ENCODE data around the gene CRIM1.

CRIM1 gene

DNA sequence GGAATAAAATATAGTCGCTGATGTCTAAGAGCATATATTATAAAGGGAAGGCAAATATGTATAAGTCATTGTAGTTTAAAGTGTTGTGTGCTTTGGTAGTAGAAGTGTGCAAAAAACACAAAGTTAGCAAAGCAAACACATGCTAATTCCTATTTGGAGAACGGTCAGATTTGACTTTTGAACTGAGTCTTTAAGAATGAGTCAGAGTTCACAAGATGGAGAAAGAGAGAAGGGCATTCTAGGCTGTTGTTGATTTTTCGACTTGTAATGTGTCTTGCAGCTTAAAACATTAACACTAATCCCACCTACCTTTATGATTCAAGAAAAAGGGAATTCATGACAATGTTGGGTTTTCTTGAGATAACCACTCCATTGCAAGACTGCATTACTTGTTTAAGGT, 98.1 kb downstream of the CRIM1 start:
- DNase-seq (ENCODE audit: low read depth in 2 of 2), result no peak

DNA sequence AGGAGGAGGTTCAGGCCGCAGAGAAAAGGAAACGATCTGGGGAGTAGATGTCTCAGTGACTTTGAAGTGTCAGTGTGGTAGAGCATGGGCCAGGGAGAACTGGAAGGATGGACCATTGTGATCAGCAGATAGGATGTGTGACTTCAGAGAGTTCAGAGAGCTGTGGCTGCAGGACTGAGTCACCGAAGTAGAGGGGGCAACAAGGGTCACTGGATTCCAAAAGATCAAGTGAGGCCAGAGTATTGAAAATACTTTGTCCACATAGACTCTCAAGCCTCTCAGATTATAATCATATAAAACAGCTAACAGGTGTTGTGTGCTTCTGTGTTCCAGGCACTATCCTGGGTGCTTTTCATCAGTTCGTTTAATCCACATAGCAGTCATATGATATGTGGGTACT, 99.4 kb downstream of the CRIM1 start:
- DNase-seq (ENCODE audit: low read depth in 2 of 2), result no peak

DNA sequence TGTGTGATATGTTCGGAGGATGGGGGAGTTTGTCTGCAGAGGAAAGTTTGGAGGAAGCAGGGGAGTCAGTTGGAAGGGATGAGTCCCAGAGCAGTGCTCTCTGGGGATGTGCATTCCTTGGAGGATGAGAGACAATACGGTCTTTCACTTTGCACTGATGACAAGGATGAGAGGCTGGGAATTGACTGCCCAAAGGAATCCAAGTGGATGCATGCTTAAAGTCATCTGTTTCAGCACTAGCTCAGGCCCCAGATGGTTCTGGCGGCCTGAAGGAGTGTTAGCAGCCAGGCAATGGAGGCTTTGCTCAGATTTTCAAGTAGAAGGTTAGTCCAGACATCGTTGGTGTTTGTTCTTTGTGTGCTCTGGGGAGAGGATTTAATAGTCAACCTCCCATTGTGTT, 100.2 kb downstream of the CRIM1 start:
- no peak for DNase-seq (ENCODE audit: low read depth in 2 of 2)

DNA sequence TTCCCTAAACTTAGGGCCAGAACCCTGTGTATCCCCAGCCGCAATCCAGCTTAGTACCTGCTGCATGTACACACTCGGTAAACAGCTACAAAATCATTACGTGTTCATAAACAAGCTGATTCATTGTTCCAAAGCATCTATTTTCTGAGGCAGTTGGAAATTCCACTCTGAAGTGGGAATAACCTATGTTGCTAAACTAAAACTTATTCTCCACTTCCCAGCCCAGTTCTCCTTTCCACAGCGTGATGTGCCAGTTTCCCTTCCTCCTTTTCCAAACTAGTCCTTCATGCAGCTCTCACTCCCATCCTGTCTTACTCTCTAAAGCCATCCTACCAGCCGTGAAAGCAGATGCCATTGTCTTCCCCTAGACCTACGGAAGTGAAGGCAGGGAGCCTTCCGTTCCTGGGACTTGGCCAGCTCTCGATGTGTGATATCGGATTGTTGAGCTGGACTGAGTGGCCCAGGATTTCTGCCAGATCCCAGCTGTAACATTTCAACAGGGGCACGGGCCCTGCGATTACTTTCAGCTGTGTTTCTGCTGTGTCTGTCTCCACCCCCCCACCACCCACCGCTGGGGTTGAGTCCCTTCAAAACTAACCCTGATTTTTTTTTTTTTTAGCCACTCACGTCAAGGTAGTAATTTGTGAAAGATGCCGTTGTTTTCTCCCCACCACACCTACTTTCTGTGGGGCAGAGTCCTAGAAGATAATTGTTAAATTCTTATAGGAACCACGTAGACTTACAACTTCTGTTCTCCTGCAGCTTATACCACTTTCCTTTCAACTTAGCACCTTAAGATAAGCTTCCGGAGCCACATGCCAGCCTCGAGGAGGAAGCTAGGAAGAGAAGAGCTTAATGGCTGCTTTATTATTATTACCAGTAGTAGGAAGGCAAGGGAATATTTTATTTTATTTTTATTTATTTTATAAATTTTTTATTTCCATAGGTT, 100.9 kb downstream of the CRIM1 start:
- DNase-seq (ENCODE audit: low read depth in 2 of 2), result no peak

DNA sequence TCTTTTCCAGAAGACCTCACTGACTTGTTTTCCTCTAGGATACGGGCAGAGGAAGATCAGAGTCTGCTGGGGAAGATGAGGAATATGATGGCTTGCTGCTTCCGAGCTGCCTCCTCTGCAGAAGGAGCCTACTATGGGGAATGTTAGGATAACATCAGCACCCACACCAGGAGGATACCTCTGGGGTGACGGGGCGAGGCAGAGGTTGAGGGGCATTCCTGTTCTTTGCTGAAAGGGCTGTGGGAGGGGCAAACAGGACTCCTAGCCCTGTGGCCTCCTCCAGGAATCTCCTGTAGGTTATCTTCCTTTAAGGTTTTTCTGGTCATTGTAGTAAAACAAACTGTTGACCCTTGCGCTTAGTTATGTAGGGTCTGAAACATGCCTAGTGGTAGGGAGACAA, 102.5 kb downstream of the CRIM1 start:
- DNase-seq (ENCODE audit: low read depth in 2 of 2), result no peak

DNA sequence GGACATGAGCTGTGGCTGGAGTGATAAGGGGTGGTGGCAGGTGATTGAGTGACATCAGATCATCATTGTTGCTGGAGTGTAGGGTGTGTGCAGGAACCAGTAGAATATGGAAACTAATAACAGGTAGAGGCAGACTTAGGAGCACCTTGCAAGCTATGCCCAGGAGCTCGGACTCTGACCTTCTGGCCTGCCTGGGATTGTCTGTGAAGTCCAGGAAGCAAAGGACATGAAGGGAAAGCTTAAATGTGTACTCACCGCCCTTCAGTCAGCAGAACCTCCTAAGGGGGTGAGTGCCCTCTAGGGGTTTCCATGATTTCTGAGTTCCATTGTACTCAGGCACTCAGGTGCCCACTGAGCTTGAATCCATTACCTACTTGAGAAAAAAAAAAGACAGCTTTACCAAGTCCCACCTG, 104.2 kb downstream of the CRIM1 start:
- DNase-seq (ENCODE audit: low read depth in 2 of 2), result no peak

DNA sequence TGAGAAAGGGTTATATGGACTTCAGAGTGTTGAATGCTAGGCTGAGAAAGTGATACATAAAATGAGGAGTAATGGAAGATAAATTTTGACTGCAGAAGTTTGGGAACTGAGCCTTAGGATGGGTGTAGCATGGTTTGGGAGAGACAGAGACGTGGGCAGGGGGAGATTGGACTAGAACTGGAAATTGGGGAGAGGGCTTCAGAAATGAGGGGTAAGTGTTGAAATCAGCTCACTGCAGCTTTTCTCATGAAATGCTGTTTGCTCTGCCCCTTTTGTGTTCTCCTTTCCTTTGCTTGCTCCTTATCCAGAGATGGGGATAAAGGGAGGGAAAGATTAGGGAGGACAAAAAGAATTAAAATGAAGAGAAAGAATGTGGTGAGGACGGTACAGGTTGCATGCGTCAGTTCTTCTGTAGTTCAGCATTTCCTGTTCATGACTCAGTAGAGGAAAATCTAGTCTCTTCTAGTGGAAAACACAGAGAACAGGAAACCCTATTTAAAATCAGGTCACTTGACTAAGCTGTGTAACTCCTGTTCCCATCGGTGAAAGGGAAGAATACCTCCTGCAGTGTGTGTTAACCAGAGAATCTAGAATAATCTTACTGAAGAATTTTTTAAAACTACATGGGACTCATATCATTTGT, 105.6 kb downstream of the CRIM1 start:
- DNase-seq (ENCODE audit: low read depth in 2 of 2), result no peak

DNA sequence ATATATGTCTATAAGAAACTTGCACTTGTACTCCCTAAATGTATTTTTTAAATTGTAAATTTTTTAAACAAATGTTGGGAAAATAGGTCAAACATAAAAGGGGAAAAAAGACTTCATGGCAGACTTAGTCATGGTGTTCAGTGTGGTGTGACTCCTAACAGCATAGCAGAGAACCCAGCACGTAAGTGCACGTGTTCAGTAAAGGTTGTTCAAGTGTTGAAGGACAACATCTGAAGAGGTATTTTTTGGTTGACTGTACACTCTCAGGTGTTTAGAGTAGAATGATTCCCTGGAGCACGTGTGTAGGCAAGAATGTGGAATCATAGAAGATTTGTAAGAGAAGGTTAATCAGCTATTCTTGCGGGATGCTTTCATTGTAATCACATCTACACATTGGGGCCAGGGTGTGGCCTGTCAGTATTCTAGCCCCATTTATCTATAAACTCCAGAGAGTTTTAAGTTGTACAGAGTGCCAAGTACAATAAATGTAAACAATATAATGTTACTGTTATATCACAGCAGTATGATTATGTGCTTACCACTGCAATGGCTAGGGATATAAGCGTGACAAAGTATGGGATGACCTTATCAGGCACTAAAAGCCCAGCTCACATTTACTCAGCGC, 106.8 kb downstream of the CRIM1 start:
- DNase-seq (ENCODE audit: low read depth in 2 of 2), result no peak

DNA sequence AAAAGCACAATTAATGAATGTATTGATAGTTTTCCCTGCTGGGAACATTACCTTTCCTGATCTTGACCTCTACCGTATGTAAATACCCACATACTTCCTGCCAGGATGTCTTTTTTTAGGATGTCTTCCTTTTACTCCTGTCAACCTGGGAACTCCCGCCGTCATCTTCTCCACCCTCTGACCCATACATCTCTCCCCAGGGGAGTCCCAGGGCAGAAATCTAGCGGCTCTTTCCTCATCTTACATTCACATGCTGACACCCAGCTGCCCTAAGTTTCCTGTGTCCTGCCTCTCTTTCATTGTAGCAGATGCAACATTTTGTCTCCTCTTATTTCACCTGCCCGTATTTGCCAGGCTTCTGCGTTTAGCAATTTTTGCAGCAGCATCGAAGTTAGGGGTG, 107.8 kb downstream of the CRIM1 start:
- no peak for DNase-seq (ENCODE audit: low read depth in 2 of 2)

DNA sequence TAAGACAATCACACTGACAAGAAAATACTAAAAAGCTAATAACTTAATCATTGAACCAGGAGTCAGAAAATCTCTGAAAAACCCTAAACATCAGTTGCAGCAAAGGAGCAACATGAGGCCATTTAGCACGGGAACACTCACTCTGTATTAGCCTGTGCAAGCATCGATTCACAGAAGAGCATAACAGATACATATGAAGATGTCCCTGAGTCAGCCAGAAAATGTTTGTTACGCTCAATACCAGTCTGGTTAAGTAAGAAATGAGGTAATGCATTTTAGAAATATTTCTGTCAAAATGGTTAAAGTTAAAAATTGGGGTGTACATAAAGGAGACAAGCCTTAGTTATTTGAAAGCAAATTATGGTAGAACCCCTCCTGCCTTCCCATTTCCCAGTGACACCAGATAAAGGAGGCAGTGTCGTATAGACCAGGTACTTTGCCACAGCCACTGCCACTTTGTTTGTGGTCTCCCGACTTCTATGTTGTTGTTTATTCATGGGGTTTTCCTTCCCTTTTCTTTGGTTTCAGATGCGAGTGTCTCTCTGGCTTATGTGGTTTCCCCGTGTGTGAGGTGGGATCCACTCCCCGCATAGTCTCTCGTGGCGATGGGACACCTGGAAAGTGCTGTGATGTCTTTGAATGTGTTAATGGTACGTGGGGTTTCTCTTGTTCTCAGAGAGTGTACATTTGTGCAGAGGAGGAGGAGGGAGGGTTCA, 108.6 kb downstream of the CRIM1 start:
- no peak for DNase-seq (ENCODE audit: low read depth in 2 of 2)

DNA sequence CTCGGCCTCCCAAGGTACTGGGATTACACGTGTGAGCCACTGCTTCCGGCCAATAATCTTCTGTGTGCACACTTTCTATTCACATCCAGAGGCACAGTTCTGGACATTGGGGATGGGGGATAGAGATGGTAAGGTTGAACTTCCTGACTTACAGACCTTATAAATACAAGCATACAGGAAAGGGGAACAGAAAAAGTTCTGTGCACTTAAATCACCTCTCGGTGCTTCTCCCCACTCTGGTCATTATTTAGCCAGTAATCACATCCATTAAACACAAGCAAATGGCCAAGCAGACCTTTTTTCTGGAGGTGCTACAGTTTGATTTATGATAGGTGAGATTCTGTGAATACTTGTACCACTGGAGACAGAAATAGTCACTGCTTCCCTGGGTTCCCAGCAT, 110.6 kb downstream of the CRIM1 start:
- DNase-seq (ENCODE audit: low read depth in 2 of 2), result no peak

DNA sequence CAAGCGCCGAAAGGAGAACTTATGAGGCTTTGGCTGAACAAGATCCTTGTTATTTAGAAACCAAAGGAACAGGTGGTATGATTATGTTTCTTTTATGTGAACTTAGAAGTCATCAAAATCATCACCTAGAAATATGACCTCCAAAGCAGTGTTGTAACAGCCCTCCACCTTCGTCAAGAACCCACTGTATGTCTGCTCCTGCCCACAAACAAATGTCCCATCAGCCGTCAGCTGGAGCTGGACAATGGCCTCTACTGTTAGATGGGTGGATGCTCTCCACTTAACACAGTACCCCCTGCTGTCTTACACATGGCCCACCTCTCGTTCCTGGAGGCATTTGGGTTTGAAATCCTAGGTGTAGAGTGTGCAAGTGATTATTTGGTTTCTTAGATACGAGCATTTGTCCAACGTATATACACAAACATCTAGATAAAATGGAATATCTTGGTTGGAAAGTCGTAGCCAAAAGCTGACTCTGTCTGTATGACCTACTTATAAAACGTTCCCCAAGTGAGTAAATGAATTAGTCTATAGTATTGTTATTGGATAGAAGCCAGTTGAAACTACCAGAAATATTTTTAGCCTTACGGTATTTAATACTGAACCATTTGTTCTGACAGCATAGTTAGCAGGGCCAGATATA, 113.0 kb downstream of the CRIM1 start:
- DNase-seq (ENCODE audit: low read depth in 2 of 2), result no peak

DNA sequence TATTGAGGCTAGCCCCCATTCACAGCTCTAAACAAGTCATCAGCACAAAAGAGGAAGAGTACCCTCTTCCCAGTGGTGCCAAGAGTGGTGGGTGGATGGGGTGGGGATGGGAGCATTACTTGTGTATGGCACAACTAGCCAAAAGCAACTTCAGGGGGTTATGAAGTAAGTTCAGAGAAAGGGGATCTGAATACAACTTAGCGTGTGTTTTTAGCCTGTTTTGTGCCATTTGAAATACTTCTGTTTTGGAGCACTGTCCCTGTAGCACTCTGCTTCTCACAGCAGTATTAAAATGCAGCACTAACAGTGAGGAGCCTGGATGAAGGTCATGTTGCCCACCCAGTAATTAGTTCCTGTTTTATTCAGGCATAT, 113.5 kb downstream of the CRIM1 start:
- no peak for DNase-seq (ENCODE audit: low read depth in 2 of 2)

DNA sequence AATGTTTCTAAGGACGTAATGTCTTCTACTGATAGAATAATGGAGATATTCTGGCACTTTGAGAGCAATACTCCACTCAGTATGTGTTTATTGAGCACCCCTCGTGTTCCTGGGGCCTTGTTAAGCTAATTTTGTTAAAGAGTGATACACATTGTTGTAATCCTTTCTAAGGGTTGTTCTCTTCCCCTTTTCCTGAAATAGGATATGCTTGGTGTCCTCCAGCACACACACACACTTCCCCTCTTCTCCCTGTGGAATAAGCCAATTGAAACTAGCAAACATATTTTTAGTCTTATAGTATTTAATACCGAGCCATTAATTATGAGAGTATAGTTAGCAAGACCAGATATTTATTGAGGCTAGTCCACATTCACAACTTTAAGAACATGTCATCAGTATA, 114.1 kb downstream of the CRIM1 start:
- DNase-seq (ENCODE audit: low read depth in 2 of 2), result no peak

DNA sequence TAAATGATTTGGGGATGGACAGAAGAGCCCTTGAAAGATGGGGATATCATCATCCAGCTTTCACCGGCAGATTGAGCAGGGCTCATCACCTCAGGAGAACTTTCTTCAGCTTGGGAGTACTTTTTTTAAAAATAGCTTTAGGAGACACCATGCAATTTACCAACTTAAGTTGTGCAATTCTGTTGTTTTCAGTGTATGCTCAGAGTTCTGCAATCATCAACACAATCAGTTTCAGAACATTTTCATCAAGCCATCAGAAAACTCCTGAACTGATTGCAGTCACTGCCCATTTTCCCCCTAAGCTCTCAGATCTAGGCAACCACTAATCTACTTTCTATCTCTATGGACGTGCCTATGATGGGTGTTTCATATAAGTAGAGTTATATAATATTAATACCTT, 117.7 kb downstream of the CRIM1 start:
- DNase-seq (ENCODE audit: low read depth in 2 of 2), result no peak

DNA sequence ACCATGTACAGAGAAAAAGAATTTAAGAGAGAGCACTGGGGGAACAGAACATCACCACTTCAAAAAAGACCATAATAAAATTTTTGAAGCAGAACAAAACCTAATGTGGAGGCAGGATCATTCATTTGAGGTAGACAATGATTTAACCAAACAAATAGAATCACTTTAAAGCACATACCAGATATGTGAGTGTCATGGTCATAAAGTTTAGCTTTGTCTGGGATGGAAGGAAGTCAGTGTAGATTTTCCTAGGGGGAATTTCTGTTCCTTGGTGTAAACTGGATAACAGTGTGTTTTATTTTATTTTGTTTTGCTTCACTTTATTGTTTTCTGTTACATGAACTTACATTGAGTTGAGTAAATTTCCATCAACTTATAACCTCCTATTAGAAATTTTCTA, 120.8 kb downstream of the CRIM1 start:
- no peak for DNase-seq (ENCODE audit: low read depth in 2 of 2)

DNA sequence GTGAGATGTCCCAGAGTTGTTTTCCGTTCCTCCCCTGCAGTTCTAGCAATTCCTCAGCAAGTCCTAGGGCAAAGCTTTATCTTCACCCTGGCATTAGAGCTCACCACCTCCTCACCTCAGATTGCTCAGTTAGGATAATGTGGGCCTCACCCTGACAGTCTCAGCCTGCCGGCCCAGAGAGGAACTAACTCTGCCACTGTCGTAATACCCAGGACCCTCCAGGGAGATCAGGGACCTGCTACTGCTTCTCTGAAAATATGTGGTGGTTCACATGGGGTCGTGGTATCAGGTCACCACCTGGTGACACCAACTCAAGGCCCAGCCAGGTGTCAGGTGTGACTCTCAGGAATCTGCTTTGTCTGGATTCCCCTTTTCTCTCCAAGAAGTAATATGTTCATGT, 121.7 kb downstream of the CRIM1 start:
- DNase-seq (ENCODE audit: low read depth in 2 of 2), result no peak

DNA sequence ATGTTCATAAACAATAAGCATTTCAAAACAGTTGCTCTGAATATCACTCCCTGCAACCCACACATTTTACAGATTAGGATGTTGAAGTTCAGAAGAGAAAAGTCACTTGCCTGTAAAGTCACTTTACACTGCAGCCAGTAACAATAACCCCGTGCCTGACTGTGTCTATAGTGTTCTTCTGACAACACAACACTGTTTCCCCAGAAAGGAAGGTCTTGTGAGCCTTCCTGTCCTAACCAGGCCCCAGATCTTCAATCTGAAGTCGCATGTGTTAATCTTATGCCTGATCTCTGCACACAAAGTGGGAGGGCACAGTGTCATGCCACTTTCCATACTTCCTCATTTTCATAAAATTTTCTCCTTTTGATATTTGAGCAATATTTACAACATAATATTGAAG, 122.2 kb downstream of the CRIM1 start:
- DNase-seq (ENCODE audit: low read depth in 2 of 2), result no peak

DNA sequence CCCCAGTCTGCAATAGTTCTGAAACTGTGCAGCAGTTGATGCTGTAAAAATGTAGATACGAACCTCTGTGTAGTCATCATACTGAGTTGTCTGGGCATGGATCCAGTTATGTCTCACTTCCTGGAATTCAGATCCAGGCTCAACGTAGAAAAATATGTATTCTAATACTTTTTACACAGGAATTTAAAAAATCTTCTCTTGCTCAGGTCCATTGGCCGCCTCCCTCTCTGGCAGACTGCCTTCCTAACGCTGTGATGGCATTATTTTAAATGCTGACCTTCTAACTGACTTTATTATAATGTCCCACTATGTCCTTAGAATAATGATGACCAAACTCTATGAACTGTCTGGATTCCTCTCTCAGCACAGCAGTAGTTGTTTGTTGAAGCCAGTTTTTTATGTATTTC, 122.8 kb downstream of the CRIM1 start:
- DNase-seq (ENCODE audit: low read depth in 2 of 2), result no peak

DNA sequence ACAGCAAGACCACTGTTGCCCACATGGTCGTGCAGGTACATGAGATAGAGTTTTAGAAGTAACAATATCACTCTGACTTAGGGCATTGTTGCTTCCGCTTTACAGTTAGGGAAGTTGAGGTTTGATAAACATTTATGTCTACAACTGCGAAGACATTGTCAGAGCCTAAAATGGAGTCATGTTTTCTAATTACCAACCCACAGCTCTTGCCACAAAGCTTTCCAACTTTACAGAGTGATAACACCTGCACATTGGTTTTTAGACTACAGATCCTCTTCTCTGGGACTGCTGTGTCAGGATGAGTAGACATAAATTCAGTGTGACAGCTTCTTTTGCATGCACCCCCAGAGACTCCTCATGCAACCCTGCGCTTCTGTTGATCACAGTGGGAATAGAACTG, 123.4 kb downstream of the CRIM1 start:
- DNase-seq (ENCODE audit: low read depth in 2 of 2), result no peak

DNA sequence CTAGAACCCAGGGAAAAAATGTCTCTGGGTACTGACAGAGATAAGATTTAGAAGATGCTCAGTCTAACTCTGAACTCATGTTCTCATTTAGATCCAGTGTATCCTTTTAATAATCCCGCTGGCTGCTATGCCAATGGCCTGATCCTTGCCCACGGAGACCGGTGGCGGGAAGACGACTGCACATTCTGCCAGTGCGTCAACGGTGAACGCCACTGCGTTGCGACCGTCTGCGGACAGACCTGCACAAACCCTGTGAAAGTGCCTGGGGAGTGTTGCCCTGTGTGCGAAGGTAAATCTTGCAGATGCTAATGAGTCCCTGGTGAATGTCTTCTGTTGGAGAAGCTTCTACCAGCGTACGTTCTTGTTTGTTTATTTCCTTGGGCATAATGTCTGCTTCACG, 123.8 kb downstream of the CRIM1 start:
- DNase-seq (ENCODE audit: low read depth in 2 of 2), result no peak

DNA sequence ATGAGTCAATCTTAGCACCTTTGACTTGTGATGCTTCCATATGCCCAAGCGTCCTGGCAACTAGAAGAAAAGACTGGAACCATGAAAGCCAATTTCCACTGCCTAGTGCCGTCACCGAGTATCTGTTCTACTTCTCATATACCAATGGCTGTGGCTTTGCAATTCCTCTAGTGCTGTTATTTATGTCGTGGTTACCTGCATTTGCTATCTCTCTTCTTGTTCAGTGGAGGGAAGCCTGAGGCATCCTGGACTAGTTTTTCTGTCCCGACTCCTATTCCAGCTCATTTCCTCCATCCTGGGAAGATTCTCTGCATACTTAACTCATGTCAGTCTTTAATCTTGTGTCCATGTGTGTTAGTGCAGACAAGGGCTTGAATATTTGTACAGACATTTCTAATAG, 124.5 kb downstream of the CRIM1 start:
- DNase-seq (ENCODE audit: low read depth in 2 of 2), result no peak

Measured in stimulated activated CD8-positive, alpha-beta memory T cell treated with anti-CD3 and anti-CD28 coated beads, Interleukin-7, amount 100 ng/mL, for 4 hours (primary cell).